Fibroblast of lung (primary cell): ENCODE results near the gene MTMR3. TPM values are rescaled to one million over a fixed set of nuclear protein-coding genes. Genes with fewer than 3 reads are reported as not detected.

Source experiments
- DNase-seq, 2 donors: peaks; one replicate each; pipeline versions ENCODE4 v3.0.0 to v3.0.0-alpha.2; 2010; ENCODE audit warnings: low read depth in 2 of 2
- H2AFZ ChIP-seq: 2 replicates; pipeline ENCODE4 v1.5.1; 2012; ENCODE audit warnings: low read length, control low read depth, inconsistent platforms
- H3K27ac ChIP-seq: 2 replicates; pipeline ENCODE4 v1.5.1; 2011; ENCODE audit warnings: low read length, control low read depth; ENCODE audit not compliant: insufficient read depth
- H3K27me3 ChIP-seq: 2 replicates; pipeline ENCODE4 v1.5.1; 2011; ENCODE audit warnings: mild to moderate bottlenecking, low read length; ENCODE audit not compliant: control insufficient read depth, insufficient read depth
- H3K36me3 ChIP-seq: 2 replicates; pipeline ENCODE4 v1.5.1; 2011; ENCODE audit warnings: low read length; ENCODE audit not compliant: control insufficient read depth, insufficient read depth
- H3K4me1 ChIP-seq: 2 replicates; pipeline ENCODE4 v1.5.1; 2011; ENCODE audit warnings: low read length; ENCODE audit not compliant: control insufficient read depth, insufficient read depth; ENCODE audit errors: extremely low read depth
- H3K4me2 ChIP-seq: 2 replicates; pipeline ENCODE4 v1.5.1; 2011; ENCODE audit warnings: low read length, control low read depth; ENCODE audit not compliant: insufficient read depth; ENCODE audit errors: extremely low read depth
- H3K4me3 ChIP-seq, 4 experiments: fragments of 200-600 bp in 1 of 4; sonication (generic) in 1 of 4; replicated peaks in 1 of 4; 2 replicates each; pipeline ENCODE4 v1.5.1; 2011 to 2016; ENCODE audit warnings: low read length in 4 of 4, low read depth in 3 of 4, mild to moderate bottlenecking in 3 of 4, control low read depth in 2 of 4, inconsistent platforms in 1 of 4, mixed read lengths in 1 of 4; ENCODE audit not compliant: insufficient read depth in 1 of 4; ENCODE audit errors: control extremely low read depth in 1 of 4
- H3K79me2 ChIP-seq: 2 replicates; pipeline ENCODE4 v1.5.1; 2012; ENCODE audit warnings: mild to moderate bottlenecking, low read length, inconsistent platforms; ENCODE audit not compliant: control insufficient read depth, insufficient read depth
- H3K9ac ChIP-seq: 2 replicates; pipeline ENCODE4 v1.5.1; 2011; ENCODE audit warnings: mild to moderate bottlenecking, low read length, control low read depth; ENCODE audit not compliant: insufficient read depth
- H3K9me3 ChIP-seq: 2 replicates; pipeline ENCODE4 v1.5.1; 2012; ENCODE audit warnings: low read depth, low read length; ENCODE audit not compliant: control insufficient read depth, insufficient read depth
- H4K20me1 ChIP-seq: 2 replicates; pipeline ENCODE4 v1.5.1; 2011; ENCODE audit warnings: low read length; ENCODE audit not compliant: control insufficient read depth, insufficient read depth; ENCODE audit errors: extremely low read depth
- CTCF ChIP-seq, 2 donors: IDR thresholded peaks in 1 of 2; conservative IDR thresholded peaks in 1 of 2; 1 replicate in 1 of 2; 2 replicates in 1 of 2; pipeline ENCODE4 v1.5.1; 2011 to 2012; ENCODE audit warnings: low read length in 2 of 2, control low read depth in 1 of 2, inconsistent platforms in 1 of 2, low read depth in 1 of 2, mild to moderate bottlenecking in 1 of 2
- EZH2 ChIP-seq: IDR thresholded peaks from 2 replicates; pipeline ENCODE4 v1.5.1; 2012; ENCODE audit warnings: low read length, control low read depth, mild to moderate bottlenecking; ENCODE audit errors: missing control alignments
- polyA plus RNA-seq, 2 donors: library from polyadenylated mRNA; depleted of rRNA in 1 of 2; stranded (reverse) in 1 of 2; unstranded in 1 of 2; fragments of >200 nt; gene quantifications; 2 replicates each; pipeline ENCODE4 v1.2.1, GENCODE V29; 2011 to 2012; ENCODE audit warnings: missing spikeins in 1 of 2
- total RNA-seq: library from RNA; depleted of rRNA; stranded (reverse); fragments of >200 nt; gene quantifications from 2 replicates; pipeline ENCODE4 v1.2.1, GENCODE V29; 2014

MTMR3 gene
- total and polyA plus RNA-seq, 2 donors (not counting 1 experiment from before 2014, with no cell fraction given), result 15.0 to 31.2 TPM

DNA sequence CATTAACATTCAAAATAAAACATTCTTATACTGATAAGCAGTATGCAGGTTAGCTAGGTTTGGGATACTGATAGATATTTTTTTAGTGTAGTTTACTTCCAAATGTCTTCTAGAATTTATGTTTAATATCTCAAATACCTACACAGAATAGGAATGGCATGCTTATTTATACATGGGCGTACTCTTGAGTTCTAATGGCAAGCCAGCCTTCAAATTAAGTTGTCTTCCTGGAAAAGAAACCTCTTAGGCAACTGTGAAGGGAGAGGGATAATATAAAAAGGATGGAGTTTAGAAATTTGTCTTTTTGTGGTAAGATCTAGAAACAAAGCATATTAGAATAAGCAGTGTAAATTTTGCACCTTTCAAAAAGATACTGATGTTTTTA, 65.4 kb downstream of the MTMR3 start:
- no peak for DNase-seq
- H3K79me2 ChIP-seq, result peaks cover 19% of the 10 kb centered on the region
- peaks cover 6% of the 10 kb centered on the region for H3K4me1 ChIP-seq
- no peak overlapping the region for H3K4me3 ChIP-seq
- TF ChIP-seq CTCF (conservative IDR thresholded peaks at IDR 0.05 in 1 of 2, IDR thresholded peaks at IDR 0.05 in 1 of 2; ENCODE audit: low read depth in 1 of 2, low read length in 2 of 2) (no peak), EZH2 (no peak)
- no peak overlapping the region for H3K9ac ChIP-seq
- peaks cover 2% of the 10 kb centered on the region for H4K20me1 ChIP-seq
- H3K36me3 ChIP-seq, result no peaks in the 10 kb centered on the region
- H3K27ac ChIP-seq, result no peak overlapping the region
- no peak overlapping the region for H2AFZ ChIP-seq
- H3K9me3 ChIP-seq, result no peaks in the 10 kb centered on the region
- H3K27me3 ChIP-seq, result no peaks in the 10 kb centered on the region
- H3K4me2 ChIP-seq, result peak overlapping the region; percentile 52

- Histone ChIP-seq H3K79me2 (peaks cover 22% of the 10 kb centered on the region), H3K4me3 (no peak overlapping the region), H3K9ac (no peak overlapping the region), H3K4me1 (peaks cover 6% of the 10 kb centered on the region), H2AFZ (no peak overlapping the region), H3K27ac (no peak overlapping the region), H3K36me3 (no peaks in the 10 kb centered on the region), H4K20me1 (peaks cover 2% of the 10 kb centered on the region), H3K4me2 (no peak overlapping the region), H3K27me3 (no peaks in the 10 kb centered on the region), H3K9me3 (no peaks in the 10 kb centered on the region)
- TF ChIP-seq CTCF (conservative IDR thresholded peaks at IDR 0.05 in 1 of 2, IDR thresholded peaks at IDR 0.05 in 1 of 2; ENCODE audit: low read depth in 1 of 2, low read length in 2 of 2), result no peak
- no peak for TF ChIP-seq EZH2
- no peak for DNase-seq
These were observed 66.9 kb downstream of the MTMR3 start for GRCh38 chr22:29949872-29950271.

DNA sequence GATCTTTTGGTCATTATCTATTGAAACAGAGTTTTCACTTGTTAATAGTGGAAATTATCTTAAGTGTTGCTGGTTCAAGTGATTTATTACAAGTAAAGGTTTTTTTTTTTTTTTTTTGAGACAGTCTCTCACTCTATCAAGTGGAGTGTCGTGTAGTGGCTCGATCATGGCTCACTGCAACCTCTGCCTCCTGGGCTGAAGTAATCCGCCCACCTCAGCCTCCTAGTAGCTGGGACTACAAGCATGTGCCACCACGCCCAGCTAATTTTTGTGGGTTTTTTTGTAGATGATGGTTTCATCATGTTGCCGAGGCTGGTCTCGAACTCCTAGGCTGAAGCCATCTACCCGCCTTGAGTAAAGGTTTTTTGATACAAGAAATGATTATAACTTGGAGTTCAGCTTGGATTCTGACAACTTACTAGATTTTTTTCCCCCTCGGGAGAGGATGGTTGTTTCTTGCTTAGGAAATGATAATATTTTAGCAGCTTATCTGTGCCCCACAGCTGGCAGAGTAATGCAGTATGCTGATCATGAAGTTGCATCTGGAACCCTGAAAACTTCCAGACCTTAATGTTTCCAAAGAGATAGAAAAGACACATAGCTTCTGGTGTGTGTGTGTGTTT, 68.9 kb downstream of the MTMR3 start:
- H3K36me3 ChIP-seq, result no peaks in the 10 kb centered on the region
- no peaks in the 10 kb centered on the region for H3K9me3 ChIP-seq
- no peak for TF ChIP-seq CTCF (conservative IDR thresholded peaks at IDR 0.05 in 1 of 2, IDR thresholded peaks at IDR 0.05 in 1 of 2; ENCODE audit: low read depth in 1 of 2, low read length in 2 of 2)
- TF ChIP-seq EZH2, result no peak
- H3K9ac ChIP-seq, result no peak overlapping the region
- peak in 1 of 2 donors; percentile 30 for DNase-seq
- H3K4me1 ChIP-seq, result peaks cover 6% of the 10 kb centered on the region
- H3K79me2 ChIP-seq, result peaks cover 18% of the 10 kb centered on the region
- peaks cover 2% of the 10 kb centered on the region for H4K20me1 ChIP-seq
- no peak overlapping the region for H3K4me3 ChIP-seq
- H3K27me3 ChIP-seq, result no peaks in the 10 kb centered on the region
- H2AFZ ChIP-seq, result no peak overlapping the region
- no peak overlapping the region for H3K4me2 ChIP-seq
- no peak overlapping the region for H3K27ac ChIP-seq
